Prostate gland (tissue), 2 donors: Measurements from ENCODE around the gene TMCO6. TPM values are rescaled to one million over a fixed set of nuclear protein-coding genes. Genes with fewer than 3 reads are reported as not detected.
A peak's percentile ranks its signal among the peaks of the same experiment; 100 is the strongest.
"Not testable (repeated sequence)": the region's sequence is repeated elsewhere in the genome, so short reads cannot be mapped to it uniquely, and the experiment has no call there.

ENCODE experiments used
- DNase-seq: peaks from one replicate; pipeline ENCODE4 v3.0.0-alpha.2; 2019; ENCODE audit warnings: low spot score
- H3K27ac ChIP-seq, 2 donors: fragments of 200-600 bp; sonication (generic); 2 replicates each; pipeline ENCODE4 v1.5.1; 2017 to 2019
- H3K27me3 ChIP-seq: fragments of 200-600 bp; sonication (generic); replicated peaks from 2 replicates; pipeline ENCODE4 v1.5.1; 2019; ENCODE audit not compliant: insufficient read depth
- H3K36me3 ChIP-seq, 2 donors: fragments of 200-600 bp; sonication (generic); 1 replicate in 1 of 2; 2 replicates in 1 of 2; pipeline versions ENCODE4 v1.5.1 to v1.8.1; 2017 to 2019
- H3K4me1 ChIP-seq: fragments of 200-600 bp; sonication (generic); replicated peaks from 2 replicates; pipeline ENCODE4 v1.5.1; 2019
- H3K4me3 ChIP-seq, 2 donors: fragments of 200-600 bp; sonication (generic); 2 replicates each; pipeline ENCODE4 v1.5.1; 2017 to 2019
- H3K9me3 ChIP-seq: fragments of 200-600 bp; sonication (generic); 2 replicates; pipeline ENCODE4 v1.5.1; 2017
- POLR2A ChIP-seq: fragments of 450-650 bp; IDR thresholded peaks from one replicate; pipeline ENCODE4 v1.6.1; 2016; ENCODE audit warnings: antibody characterized with exemption, mild to moderate bottlenecking
- POLR2AphosphoS5 ChIP-seq: sonication (generic); formaldehyde crosslinking; IDR thresholded peaks from one replicate; pipeline ENCODE4 v1.6.1; 2017; ENCODE audit warnings: antibody characterized with exemption
- WGBS: methylation state at CpG from one replicate; pipeline ENCODE4 v1.1.5; 2018; 5-methylcytosine and 5-hydroxymethylcytosine counted together
- intact Hi-C: fragments of 100-400 bp; cut with DNase I; formaldehyde crosslinking; loops from one replicate; pipeline ENCODE4 v1.14.2; 2022
- total RNA-seq, 2 donors: library from RNA; depleted of rRNA; stranded (reverse); fragments of >200 nt; gene quantifications; one replicate each; pipeline ENCODE4 v1.1.0, GENCODE V29; 2016
- TF ChIP-seq, protein P1 (sequence below), 4 experiments: fragments of 200-600 bp in 2 of 4; fragments of 450-650 bp in 2 of 4; sonication (generic) in 2 of 4; IDR thresholded peaks; 1 replicate in 3 of 4; 2 replicates in 1 of 4; pipeline ENCODE4 v1.5.1; 2016 to 2019; ENCODE audit warnings: antibody characterized with exemption in 4 of 4, mild to moderate bottlenecking in 2 of 4, moderate library complexity in 2 of 4

The TMCO6 gene
- total RNA-seq, 2 donors from 2014 or later = 45.6 to 124 TPM

GRCh38 chr5:140637371-140638100, 1.7 kb upstream of the TMCO6 start:
- Histone ChIP-seq H3K27ac (no peak overlapping the region), H3K9me3 (no peaks in the 10 kb centered on the region), H3K27me3 (no peaks in the 10 kb centered on the region), H3K4me3 (no peak overlapping the region), H3K36me3 (no peaks in the 10 kb centered on the region), H3K4me1 (no peaks in the 10 kb centered on the region)
- TF ChIP-seq, protein P1, sequence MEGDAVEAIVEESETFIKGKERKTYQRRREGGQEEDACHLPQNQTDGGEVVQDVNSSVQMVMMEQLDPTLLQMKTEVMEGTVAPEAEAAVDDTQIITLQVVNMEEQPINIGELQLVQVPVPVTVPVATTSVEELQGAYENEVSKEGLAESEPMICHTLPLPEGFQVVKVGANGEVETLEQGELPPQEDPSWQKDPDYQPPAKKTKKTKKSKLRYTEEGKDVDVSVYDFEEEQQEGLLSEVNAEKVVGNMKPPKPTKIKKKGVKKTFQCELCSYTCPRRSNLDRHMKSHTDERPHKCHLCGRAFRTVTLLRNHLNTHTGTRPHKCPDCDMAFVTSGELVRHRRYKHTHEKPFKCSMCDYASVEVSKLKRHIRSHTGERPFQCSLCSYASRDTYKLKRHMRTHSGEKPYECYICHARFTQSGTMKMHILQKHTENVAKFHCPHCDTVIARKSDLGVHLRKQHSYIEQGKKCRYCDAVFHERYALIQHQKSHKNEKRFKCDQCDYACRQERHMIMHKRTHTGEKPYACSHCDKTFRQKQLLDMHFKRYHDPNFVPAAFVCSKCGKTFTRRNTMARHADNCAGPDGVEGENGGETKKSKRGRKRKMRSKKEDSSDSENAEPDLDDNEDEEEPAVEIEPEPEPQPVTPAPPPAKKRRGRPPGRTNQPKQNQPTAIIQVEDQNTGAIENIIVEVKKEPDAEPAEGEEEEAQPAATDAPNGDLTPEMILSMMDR (IDR thresholded peaks at IDR 0.05) = no peak
- TF ChIP-seq POLR2A (no peak), POLR2AphosphoS5 (no peak)
- WGBS = 77% methylated on average over 10 of the region's 10 CpGs
- intact Hi-C loops = loop anchor here (5.0 to 10.0 kb wide), 3 partner anchors 90 to 263 kb away; partner anchors contain the start of genes ANKHD1 and EIF4EBP3
- DNase-seq = no peak

DNA sequence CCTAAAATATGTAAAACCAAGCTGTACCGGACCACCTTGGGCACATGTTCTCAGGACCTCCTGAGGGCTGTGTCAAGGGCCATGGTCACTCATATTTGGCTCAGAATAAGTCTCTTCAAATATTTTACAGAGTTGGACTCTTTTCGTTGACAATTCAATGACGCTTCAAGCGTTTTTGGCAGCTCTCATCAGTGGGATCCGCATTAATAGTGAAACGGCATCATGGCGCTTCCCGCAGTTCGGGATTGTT, 428 bp upstream of the TMCO6 start:
- not testable (repeated sequence) for H3K27me3 ChIP-seq, H3K9me3 ChIP-seq, DNase-seq, H3K36me3 ChIP-seq, H3K4me1 ChIP-seq
- Histone ChIP-seq H3K4me3 (peak overlapping the region; percentile 58 to 68), H3K27ac (peak overlapping the region; percentile 84 to 85)
- intact Hi-C loops = loop anchor here (5.0 to 10.0 kb wide), 3 partner anchors 92 to 264 kb away; partner anchors contain the start of genes ANKHD1 and EIF4EBP3
- WGBS = 16% methylated on average over 9 of the region's 9 CpGs

- WGBS = 85% methylated on average over 8 of the region's 8 CpGs
- Histone ChIP-seq H3K27me3 (no peaks in the 10 kb centered on the region), H3K4me3 (no peak overlapping the region), H3K4me1 (peaks cover 7% of the 10 kb centered on the region), H3K27ac (no peak overlapping the region), H3K9me3 (no peaks in the 10 kb centered on the region), H3K36me3 (peaks cover 0 to 6% of the 10 kb centered on the region in 2 donors)
- intact Hi-C loops = no loop called here
- DNase-seq = no peak
- TF ChIP-seq POLR2A (no peak), POLR2AphosphoS5 (no peak)
- TF ChIP-seq, protein P1 (IDR thresholded peaks at IDR 0.05) = no peak
Measured at GRCh38 chr5:140641716-140642115, 2.5 kb downstream of the TMCO6 start.

- H3K9me3 ChIP-seq = no peaks in the 10 kb centered on the region
- H3K27ac ChIP-seq = no peak overlapping the region
- H3K4me1 ChIP-seq = peaks cover 8% of the 10 kb centered on the region
- TF ChIP-seq POLR2AphosphoS5 (no peak), POLR2A (no peak)
- TF ChIP-seq, protein P1 (IDR thresholded peaks at IDR 0.05) = no peak
- WGBS = 51% methylated on average over 3 of the region's 3 CpGs
- intact Hi-C loops = no loop called here
- no peaks in the 10 kb centered on the region for H3K27me3 ChIP-seq
- peaks cover 0 to 6% of the 10 kb centered on the region in 2 donors for H3K36me3 ChIP-seq
- H3K4me3 ChIP-seq = no peak overlapping the region
- no peak for DNase-seq
Measured at GRCh38 chr5:140642718-140643117, 3.5 kb downstream of the TMCO6 start.

GRCh38 chr5:140647042-140647419, 7.8 kb downstream of the TMCO6 start:
- H3K9me3 ChIP-seq = no peaks in the 10 kb centered on the region
- H3K27ac ChIP-seq = peak overlapping the region; percentile 56 to 66

More at GRCh38 chr5:140647042-140647419, 7.8 kb downstream of the TMCO6 start:
- TF ChIP-seq, protein P1 (IDR thresholded peaks at IDR 0.05) = no peak
- TF ChIP-seq POLR2A (no peak), POLR2AphosphoS5 (no peak)
- peak overlapping the region; percentile 62 to 81 for H3K4me3 ChIP-seq
- intact Hi-C loops = loop anchor here (5.0 kb wide), 1 partner anchor 85 kb away; the partner anchor contains the start of genes APBB3 and SLC35A4
- H3K36me3 ChIP-seq = peaks cover 0 to 6% of the 10 kb centered on the region in 2 donors
- peaks cover 8% of the 10 kb centered on the region for H3K4me1 ChIP-seq
- WGBS = under 1% methylated on average over 26 of the region's 27 CpGs
- DNase-seq = no peak
- H3K27me3 ChIP-seq = no peaks in the 10 kb centered on the region
